T-helper 2 cell treated with Interferon-gamma antibody and Interleukin-4, amounts not matched to agents 100 ng/mL and 5 ng/mL, for 36 hours (primary cell): ENCODE measurements around the gene CACNA1E. TPM values are rescaled to one million over a fixed set of nuclear protein-coding genes. Genes with fewer than 3 reads are reported as not detected.
"Not testable (repeated sequence)": the region's sequence is repeated elsewhere in the genome, so short reads cannot be mapped to it uniquely, and the experiment has no call there.

ENCODE experiments used
- intact Hi-C: fragments of 100-400 bp; cut with micrococcal nuclease; formaldehyde crosslinking; loops from one replicate; pipeline ENCODE4 v1.15.1; 2023
- total RNA-seq: library from RNA; stranded (reverse); gene quantifications from 2 replicates; pipeline ENCODE4 v1.2.3, GENCODE V29; 2022

The CACNA1E gene
- total RNA-seq, 1 donor from 2014 or later = 0.05 TPM

DNA sequence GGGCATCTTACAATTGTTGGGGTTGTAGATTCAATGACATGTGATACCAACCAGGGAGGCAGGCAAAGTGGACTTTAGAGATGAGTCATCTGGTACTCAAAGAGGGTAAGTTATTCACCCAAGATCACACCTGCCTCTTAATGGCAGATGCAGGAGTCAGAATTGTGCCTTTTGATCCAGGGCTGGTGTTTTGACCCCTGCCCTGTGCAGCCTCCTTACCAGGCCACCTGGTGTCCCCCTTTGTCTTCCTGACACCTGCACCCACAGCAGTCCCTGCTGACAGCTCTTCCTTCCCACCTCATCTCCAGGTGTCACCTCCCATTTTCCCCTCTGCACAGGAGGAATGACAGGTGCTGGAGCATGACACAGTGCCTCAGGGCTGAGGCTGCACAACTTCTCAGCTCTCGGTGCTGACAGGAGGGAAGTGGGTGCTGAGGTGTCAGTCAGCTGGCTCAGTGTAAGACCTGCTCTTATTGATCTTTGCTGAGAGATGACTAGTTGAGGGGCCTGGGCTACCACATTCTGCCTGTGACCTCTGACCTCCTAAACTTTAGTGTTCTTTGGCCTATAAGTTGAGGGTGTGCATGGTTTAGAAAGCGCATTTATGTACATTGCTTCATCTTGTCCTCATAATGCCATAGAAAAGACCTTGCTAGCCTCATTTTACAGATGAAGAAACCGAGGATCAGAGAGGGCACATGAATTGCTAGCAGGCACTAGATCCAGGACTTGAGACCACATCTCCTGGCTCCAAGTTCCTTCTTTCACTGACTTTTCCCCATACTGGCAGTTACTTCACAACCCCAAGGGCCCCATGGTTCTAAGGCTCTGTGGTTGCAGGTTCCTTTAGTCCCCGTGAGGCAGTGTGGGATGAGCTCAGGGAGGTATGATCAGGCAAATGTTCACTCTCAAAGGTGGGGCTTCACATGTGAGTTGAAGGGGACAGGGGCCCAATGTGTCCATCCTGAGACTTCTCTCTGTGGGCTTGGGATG, 31.3 kb downstream of the CACNA1E start:
- intact Hi-C loops = no loop called here

DNA sequence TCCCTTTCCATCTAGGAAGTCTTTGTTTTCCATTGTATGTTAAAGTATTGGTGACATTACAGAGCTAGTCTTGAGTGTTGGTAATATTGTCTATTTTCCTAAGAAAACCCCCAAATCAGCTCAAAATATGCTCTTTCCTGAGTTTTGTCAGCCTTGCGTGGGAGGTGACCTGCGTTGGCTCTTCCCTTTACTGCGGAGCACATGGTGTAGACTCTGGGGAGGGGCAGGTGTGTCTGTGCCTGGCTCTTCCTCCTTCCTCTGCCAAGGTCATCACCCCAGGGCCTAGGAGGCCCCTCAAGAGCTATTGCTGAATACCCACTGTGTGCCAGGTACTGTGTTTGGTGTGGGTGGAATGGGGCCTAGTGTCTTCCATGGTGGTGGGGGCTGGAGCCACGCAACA, 33.4 kb downstream of the CACNA1E start:
- intact Hi-C loops = no loop called here

DNA sequence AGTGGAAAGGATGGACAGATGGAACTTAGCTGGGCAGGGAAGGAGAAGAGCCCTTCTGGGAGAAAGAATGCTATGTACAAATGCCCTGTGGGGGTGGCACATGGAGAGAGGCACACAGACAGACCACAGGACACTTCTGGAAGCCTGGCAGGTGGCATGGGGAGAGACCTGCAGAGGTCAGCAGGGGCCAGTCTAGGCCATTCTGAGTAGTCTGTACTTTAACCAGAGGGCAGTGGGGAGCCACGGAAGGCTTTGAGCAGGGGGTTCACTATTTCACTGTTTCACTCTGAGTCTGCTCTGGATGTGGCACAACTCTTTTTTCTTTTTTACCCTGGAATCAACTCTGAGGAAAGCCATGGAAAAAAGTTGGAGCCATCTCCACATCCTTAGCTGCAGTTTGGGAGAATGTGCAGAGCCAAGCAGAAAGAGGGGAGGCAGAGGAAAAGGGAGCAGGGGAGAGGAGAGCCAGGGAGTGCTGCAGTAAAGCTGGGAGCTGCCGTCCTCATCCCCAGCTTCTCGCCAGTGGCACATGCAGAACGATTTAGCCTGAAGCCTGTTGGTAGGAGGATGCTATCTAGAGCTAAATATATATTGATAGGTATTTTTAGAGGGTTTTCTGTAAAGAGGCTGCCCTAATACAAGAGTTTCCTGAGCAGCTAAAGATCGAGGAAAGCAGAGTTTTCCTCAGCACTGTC, 34.0 kb downstream of the CACNA1E start:
- intact Hi-C loops = no loop called here

DNA sequence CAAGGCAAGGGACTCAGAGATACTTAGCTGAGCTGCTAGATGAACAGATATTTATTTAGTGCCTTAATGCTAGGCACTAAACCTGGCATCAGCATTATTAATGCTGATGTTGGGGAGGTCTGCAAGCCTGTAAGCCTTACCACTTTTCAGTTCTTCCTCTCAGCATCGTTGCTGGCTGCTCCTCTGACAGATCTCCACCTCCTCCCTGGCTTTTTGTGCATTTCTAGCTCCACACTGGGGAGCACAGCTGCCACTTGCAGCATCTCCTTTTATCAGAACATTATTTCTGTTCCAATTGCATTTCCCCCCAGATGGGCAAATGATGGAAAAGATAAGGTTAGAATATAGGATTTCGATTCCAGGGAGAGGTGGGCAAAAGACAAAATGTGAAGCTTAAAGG, 34.8 kb downstream of the CACNA1E start:
- intact Hi-C loops = no loop called here

DNA sequence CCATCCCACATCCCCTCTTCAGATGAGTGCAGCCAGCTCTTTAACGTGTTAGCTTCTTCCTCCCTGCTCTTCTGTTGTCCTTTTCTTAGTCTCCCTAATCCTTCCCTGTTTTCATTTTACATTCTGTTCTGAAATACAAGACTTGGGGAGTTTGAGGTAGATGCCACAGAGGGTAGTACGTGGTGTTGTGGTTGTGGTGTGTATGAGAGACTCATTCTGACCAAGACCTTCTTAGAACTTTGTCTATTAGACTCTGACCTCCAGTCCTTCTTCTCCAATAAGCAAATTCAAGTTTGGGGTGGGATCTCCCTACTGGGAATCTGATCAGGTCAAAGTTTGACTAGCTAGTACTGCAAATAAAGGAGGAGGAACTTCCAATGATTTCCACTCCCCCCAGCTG, 39.5 kb downstream of the CACNA1E start:
- intact Hi-C loops = no loop called here

DNA sequence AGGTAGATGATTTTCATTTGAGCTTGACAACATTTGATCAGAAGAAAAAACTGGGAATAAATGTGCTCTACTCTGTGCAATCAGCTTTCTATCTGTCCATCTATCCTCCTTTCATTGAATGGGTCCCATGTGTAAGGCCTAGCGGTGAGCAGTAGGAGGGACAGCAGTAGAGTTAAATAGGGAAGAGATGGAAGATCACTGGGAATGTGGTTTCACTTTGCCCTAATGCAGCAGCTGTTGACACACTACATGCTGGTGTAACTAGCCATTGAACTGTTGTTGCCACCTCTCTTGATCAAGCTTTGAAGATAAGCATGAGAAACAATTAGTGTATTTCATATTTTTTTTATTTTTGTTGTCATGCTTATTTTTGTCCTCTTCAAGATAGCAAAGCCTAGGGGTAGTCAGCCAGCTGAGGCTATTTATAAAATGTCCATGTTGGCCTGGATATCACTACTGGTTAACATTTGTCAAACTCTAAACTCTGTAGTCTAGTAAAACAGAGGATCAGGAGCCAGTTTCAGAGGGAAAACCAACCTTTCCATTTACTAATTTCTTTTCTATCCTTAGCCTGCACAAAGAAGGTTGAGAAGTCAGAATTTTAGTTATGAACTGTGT, 41.9 kb downstream of the CACNA1E start:
- intact Hi-C loops = no loop called here

DNA sequence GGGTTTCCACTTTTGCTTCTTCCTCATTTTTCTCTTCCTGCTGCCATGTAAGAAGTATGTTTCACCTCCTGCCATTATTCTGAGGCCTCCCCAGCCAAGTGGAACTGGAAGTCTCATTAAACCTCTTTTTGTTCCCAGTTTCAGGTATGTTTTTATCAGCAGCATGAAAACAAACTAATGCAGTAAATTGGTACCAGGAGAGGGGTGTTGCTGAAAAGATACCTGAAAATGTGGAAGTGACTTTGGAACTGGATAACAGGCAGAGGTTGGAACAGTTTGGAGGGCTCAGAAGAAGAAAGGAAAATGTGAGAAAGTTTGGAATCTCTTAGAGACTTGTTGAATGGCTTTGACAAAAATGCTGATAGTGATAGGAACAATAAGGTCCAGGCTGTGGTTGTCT, 44.9 kb downstream of the CACNA1E start:
- intact Hi-C loops = not testable (repeated sequence)

DNA sequence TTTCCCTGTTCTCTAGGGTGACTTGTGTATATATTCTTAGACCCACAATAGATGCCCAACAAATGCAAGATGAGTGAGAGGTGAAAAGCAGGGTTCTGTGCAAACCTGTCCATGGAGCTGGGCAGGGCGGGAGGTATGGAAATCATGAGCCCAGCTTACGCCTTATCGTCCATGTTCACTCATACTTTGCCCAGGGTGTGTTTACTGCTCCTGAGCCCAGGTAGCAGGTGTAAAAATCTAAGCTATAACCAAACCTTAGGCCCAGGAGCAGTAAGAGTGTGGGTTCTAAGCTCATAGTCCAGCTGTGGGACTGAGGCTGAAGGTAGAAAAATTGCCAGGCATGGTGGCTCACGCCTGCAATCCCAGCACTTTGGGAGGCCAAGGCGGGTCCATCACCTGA, 48.1 kb downstream of the CACNA1E start:
- intact Hi-C loops = no loop called here

DNA sequence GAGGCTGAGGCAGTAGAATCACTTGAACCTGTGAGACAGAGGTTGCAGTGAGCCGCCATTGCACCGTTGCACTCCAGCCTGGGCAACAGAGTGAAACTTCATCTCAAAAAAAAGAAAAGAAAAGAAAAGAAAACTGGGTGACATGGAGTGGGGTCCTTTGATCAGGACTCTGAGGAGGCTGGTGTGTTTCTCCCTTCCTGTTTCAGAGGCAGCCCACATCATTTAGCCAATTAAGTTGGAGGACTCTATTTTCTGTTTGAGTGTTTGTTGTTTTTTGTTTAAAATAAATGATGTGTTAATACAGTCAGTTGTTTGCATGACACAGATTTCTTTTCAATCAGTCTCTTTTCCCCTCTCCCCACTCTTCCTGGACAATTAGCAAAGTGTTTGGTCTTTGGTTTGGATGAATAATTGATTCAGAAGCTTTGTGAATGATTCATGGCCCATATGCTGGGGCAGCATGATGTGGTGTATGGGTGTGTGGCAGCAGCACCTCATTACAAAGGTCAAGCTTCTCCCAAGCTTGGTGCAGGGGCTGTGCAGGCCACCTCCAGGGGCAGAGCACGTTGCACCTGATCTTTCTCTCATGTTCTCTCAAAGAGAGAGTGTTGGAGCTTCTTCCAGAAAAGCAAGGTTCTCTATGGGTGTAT, 48.8 kb downstream of the CACNA1E start:
- intact Hi-C loops = no loop called here

DNA sequence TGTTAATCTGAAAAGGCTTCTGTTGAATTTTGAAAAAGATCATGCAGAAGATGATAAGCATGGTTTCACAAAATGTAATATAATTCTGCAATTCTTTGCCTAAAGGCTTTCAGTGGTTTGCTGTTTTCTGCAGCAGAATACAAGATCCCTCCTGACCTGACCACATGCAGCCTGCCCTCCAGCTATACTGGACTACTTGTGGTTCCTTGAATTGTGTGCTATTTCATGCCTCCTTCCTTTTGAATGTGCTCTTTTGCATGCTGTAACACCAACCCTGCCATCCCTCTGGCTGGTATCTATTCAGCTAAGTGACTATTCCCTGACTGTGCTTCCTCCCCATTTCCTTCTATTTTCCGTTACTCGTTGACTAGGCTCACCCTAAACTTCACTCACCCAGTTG, 55.5 kb downstream of the CACNA1E start:
- intact Hi-C loops = no loop called here

DNA sequence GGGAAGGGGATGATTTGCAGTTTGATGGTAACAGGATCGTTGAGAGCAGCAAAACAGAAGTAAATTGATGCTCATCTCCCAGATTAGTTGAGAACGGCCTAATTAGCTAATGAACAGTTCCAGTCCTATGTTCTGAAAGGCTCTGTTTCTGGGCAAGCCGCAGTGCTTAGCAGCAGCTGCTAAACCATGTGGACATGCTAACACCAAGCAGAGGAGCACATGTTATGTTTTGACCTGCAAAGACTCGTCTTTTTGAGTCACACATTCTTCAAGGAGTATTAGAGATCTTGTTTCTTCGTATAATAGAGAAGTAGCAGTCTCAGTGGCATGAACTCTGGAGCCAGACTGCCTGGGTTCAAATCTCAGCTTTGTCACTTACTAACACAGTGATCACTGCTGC, 58.1 kb downstream of the CACNA1E start:
- intact Hi-C loops = no loop called here

DNA sequence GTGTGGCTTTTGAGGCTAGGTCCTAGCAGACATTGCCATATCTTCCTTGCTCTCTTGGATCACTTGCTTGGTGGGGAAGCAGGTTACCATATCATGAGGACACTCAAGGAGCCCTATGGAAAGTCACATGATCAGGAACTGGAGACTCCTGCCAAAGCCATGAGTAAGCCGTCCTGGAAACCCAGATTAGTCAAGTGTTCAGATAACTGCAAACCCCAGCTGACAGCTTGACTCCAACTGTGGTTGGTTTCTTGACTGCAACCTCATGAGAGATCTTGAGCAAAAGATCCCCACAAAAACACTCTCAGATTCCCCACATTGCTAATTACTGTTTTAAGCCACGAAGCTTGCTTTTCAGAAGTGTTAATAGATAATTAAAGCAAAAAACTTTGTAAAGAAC, 58.6 kb downstream of the CACNA1E start:
- intact Hi-C loops = no loop called here

DNA sequence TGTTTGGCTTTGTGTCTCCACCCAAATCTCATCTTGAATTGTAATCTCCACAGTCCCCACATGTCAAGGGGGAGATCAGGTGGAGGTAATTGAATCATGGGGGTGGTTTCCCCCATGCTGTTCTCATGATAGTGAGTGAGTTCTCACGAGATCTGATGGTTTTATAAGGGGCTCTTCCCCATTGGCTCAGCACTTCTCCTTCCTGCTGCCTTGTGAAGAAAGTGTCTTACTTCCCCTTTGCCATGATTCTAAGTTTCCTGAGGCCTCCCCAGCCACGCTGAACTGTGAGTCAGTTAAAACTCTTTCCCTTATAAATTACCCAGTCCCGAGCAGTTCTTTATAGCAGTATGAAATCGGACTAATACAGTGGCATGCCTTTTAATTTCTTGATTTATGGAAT, 59.1 kb downstream of the CACNA1E start:
- intact Hi-C loops = not testable (repeated sequence)

DNA sequence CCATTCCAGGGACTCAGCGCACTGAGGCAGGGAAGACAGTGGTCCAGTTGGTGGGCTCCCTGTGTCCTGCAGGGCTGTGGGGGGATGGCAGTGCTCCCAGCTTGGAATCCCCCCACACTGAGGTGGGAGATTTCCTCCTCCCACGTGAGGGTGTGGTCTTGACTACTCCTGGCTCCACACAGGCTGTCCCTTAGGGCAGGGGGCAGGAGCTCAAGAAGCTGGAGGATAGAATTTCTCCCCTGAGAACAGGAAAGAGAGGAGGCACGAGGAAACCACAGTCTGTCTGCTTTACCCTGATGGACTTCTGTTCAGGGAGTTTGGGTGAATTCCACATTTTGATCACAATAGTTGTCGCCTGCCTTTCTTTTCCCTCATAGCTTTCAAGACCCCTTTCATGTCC, 62.1 kb downstream of the CACNA1E start:
- intact Hi-C loops = no loop called here

DNA sequence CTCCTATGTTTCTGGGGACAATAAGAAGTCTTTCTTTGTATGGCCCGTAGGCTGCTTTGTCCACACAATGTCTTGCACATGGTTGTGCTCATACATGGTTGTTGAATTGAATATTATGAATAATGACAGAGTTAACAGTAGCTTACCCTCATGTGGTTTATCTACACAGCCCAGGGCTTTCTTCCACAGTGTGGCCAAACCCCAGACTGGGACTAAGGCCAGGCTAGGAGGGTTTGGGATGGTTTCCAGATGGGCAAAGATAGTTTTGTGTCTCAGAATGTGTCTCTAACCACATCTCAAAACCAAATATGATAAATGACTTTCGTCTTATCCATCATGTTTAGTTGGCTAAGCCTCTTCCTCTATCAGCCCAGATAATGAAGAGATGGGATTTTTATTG, 65.2 kb downstream of the CACNA1E start:
- intact Hi-C loops = no loop called here

DNA sequence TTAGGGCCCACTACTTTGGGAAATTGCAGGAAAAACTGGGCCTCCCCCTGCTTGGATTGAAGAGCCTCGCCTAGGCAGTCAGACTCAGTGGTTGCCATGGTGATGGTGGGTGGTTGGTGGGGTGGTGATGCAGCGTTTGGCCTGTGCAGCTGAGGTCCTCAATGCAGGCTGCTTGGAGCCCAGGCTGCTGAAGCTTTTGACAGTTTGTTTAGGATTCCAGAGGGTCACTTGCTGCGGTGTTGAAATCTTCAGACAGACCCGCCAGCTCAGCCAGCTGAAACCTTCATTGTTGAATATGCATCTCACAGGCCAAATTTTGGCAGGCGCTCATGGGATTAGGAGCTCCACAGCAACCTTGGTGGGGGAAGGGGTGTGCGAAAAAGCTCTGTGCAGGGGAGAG, 67.9 kb downstream of the CACNA1E start:
- intact Hi-C loops = no loop called here

DNA sequence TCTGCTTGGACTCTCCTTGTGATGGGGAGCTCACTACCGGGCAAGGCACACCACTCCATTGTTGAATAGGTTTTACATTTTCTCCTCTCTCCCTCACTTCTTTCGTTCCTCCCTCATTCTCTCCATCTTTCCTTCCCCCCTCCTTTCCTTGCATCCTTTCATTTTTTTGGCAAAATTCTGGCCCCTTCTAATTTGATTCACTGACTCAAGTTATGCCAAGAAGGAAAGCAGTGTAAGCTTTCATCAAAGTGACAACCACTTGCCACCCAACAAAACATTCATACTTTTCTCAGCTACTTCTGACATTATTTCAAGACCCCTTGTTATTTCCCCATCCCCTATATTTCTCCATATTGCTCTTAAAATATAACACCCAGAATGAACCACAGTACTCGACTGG, 68.4 kb downstream of the CACNA1E start:
- intact Hi-C loops = no loop called here

DNA sequence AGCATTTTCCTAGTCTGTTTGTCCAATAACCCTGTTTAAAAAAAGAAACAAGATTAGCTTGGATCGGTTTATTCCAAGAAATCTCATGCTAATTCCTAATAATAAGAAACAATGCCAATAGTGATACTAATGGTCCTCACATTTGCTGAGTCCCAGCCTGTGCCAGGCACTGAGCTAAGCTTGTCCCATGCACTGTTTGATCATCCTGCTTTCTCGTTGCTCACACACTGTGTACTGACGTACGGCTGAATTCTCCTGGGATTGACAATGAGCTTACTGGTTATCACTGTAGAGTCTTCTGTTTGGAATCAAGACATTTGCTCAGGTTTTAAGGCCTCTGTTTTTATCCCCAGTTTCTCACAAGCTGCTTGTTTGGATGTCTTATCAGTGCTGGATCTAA, 71.1 kb downstream of the CACNA1E start:
- intact Hi-C loops = no loop called here

DNA sequence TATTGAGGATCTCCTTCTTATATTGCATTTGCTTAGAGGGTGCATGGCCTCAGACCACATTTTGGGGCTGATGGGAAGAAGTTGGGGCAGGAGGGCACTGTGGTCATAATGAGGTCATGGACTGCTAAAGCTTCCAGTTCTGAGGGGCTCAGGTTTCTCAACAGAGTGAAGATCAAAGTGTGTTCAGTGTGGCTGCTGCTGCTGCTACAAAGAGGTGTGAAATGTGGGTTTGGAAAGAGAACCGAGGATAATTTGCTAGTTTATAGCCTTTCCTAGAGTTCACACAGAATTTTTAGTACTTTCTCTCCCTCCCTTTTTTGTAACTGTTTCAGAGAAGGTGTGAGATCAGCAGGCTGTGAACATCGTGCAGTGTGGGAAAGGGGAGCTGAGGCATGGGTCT, 73.3 kb downstream of the CACNA1E start:
- intact Hi-C loops = no loop called here

DNA sequence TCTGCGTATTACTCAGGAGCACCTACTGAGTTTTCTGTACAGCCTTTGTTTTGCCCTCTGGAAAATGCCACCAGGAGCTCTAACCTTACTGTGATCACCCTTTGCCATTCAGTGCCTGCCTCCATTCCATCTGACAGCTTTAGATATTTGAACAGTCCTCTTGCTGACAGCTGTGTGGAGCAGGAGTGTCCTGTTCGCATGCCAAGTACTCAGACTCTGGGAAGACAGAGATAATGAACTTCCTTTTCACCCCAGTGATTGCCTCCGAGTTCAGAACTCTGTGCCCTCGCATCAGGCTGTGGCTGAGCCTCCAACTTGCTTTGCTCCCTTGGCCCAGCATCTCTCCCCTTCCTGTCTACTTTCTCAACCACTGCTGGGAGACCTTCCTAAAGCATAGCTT, 74.0 kb downstream of the CACNA1E start:
- intact Hi-C loops = no loop called here

DNA sequence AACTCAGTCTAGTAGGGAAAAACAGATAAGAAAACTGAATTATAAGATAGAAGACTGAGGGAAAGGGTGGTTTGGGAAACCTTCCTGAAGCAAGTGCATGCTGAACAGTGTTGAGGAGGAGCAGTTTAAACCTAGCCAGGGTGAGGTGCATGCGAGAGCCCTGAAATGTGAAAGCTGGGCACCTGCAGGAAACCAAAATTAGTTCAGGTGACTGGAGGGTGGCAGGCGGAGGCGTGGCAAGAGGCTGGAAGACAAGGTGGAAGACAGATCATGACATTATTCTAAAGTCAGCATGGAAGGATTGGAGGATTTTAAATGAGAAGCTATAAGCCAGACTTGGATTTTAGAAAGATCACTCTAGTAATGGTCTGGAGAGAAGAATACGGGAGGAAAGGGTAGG, 75.1 kb downstream of the CACNA1E start:
- intact Hi-C loops = no loop called here

DNA sequence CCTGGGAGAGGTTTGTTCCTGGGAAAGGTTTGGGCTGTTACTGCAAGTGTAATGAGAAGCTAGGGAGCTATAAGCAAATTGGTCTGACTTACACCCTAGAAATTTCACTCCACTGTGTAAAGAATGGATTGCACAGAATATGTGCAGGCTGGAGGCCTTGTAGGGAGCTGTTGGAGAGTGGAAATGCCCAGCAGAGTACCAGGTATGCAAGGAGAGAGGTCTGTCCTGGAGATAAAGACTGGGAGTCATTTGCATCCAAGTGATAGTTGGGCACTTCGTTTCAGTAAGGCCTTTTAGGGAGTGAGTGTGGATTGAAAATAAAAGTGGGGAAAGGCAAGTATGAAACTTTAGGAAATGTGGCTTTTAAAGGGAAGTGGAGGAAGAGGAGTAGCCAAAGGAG, 75.8 kb downstream of the CACNA1E start:
- intact Hi-C loops = no loop called here
